ENCODE results near the gene GOLGA8R.
"Not testable (repeated sequence)": the region's sequence is repeated elsewhere in the genome, so short reads cannot be mapped to it uniquely, and the experiment has no call there.

The GOLGA8R gene

GRCh38 chr15:30414160-30414559 lies at the start of gene GOLGA8R:
GOLGA8R (minus strand) TSS chr15:30414260; CDS start chr15:30414162, 98 bp downstream.
- not testable (repeated sequence) for DNase-seq (ENCODE audit: low read depth)

- not testable (repeated sequence) for DNase-seq (ENCODE audit: low read depth)
Observed at GRCh38 chr15:30463849-30464248, 49.8 kb upstream of the GOLGA8R start.

- DNase-seq (ENCODE audit: low read depth), result not testable (repeated sequence)
Observed at GRCh38 chr15:30462176-30462575, 48.1 kb upstream of the GOLGA8R start.

GRCh38 chr15:30452702-30453101 lies 38.6 kb upstream of the GOLGA8R start:
- DNase-seq (ENCODE audit: low read depth), result not testable (repeated sequence)

GRCh38 chr15:30438348-30438747 lies 24.3 kb upstream of the GOLGA8R start:
- not testable (repeated sequence) for DNase-seq (ENCODE audit: low read depth)

GRCh38 chr15:30435878-30436277 lies 21.8 kb upstream of the GOLGA8R start:
- not testable (repeated sequence) for DNase-seq (ENCODE audit: low read depth)

GRCh38 chr15:30420723-30421122 lies 6.7 kb upstream of the GOLGA8R start:
- not testable (repeated sequence) for DNase-seq (ENCODE audit: low read depth)

- not testable (repeated sequence) for DNase-seq (ENCODE audit: low read depth)
Observed at GRCh38 chr15:30407636-30408035, 6.4 kb downstream of the GOLGA8R start.

GRCh38 chr15:30398988-30399387 lies 15.1 kb downstream of the GOLGA8R start:
- DNase-seq (ENCODE audit: low read depth), result peak; percentile 32

- DNase-seq (ENCODE audit: low read depth), result not testable (repeated sequence)
Observed at GRCh38 chr15:30393664-30393991, 20.4 kb downstream of the GOLGA8R start.

GRCh38 chr15:30392766-30393663 lies 21.0 kb downstream of the GOLGA8R start, which contains the start of gene CHRFAM7A:
CHRFAM7A (minus strand) TSS chr15:30393540; CDS start chr15:30383351, 10,189 bp downstream.
- not testable (repeated sequence) for DNase-seq (ENCODE audit: low read depth)

- DNase-seq (ENCODE audit: low read depth), result not testable (repeated sequence)
Observed at GRCh38 chr15:30386318-30386887, 27.7 kb downstream of the GOLGA8R start.

- not testable (repeated sequence) for DNase-seq (ENCODE audit: low read depth)
Observed at GRCh38 chr15:30377082-30377413, 37.0 kb downstream of the GOLGA8R start.

- DNase-seq (ENCODE audit: low read depth), result not testable (repeated sequence)
Observed at GRCh38 chr15:30376375-30377081, 37.5 kb downstream of the GOLGA8R start.

- not testable (repeated sequence) for DNase-seq (ENCODE audit: low read depth)
Observed at GRCh38 chr15:30375872-30376271, 38.2 kb downstream of the GOLGA8R start.

GRCh38 chr15:30374862-30375261 lies 39.2 kb downstream of the GOLGA8R start:
- not testable (repeated sequence) for DNase-seq (ENCODE audit: low read depth)

GRCh38 chr15:30368271-30368670 lies 45.8 kb downstream of the GOLGA8R start:
- DNase-seq (ENCODE audit: low read depth), result not testable (repeated sequence)

- not testable (repeated sequence) for DNase-seq (ENCODE audit: low read depth)
Observed at GRCh38 chr15:30367246-30367645, 46.8 kb downstream of the GOLGA8R start.

GRCh38 chr15:30361404-30361803 lies 52.7 kb downstream of the GOLGA8R start:
- DNase-seq (ENCODE audit: low read depth), result not testable (repeated sequence)

GRCh38 chr15:30360990-30361389 lies 53.1 kb downstream of the GOLGA8R start:
- not testable (repeated sequence) for DNase-seq (ENCODE audit: low read depth)

GRCh38 chr15:30355043-30355442 lies 59.0 kb downstream of the GOLGA8R start:
- not testable (repeated sequence) for DNase-seq (ENCODE audit: low read depth)

Data from activated T-cell treated with anti-CD3 and anti-CD28 coated beads for 24 hours (primary cell).